COR-L47 (cell line): ENCODE data around the gene PLCB1.

Source experiments
- DNase-seq: peaks from one replicate; lab custom pipeline; 2025; lab: John Stamatoyannopoulos, UW

PLCB1 gene

GRCh38 chr20:8212286-8212685 is 80.2 kb downstream of the PLCB1 start:
- no peak for DNase-seq

GRCh38 chr20:8213270-8213669 is 81.2 kb downstream of the PLCB1 start:
- no peak for DNase-seq

GRCh38 chr20:8213831-8214587 is 81.9 kb downstream of the PLCB1 start:
- DNase-seq, result no peak

- peak; percentile 21 for DNase-seq
These were observed 83.3 kb downstream of the PLCB1 start for GRCh38 chr20:8215361-8215781.

- no peak for DNase-seq
These were observed 84.5 kb downstream of the PLCB1 start for GRCh38 chr20:8216375-8217200.

DNA sequence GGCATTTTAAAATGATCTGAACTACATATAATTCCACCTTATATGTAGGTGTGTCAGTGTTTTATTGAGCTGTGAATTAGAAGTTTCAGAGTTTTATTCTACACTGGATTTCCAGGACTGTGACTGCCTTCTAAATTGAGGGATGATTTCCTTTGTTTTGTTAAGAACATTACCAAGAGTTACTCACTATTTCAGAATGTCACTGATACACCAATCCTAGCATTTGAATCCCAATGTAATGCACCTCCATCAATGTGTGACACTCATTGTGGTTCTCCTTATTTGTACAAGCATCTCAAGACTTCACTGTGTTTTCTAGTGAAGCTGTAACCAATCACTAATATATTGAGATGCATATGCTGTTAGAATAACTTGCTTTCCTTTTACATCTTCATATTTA is 86.8 kb downstream of the PLCB1 start:
- DNase-seq, result no peak

DNA sequence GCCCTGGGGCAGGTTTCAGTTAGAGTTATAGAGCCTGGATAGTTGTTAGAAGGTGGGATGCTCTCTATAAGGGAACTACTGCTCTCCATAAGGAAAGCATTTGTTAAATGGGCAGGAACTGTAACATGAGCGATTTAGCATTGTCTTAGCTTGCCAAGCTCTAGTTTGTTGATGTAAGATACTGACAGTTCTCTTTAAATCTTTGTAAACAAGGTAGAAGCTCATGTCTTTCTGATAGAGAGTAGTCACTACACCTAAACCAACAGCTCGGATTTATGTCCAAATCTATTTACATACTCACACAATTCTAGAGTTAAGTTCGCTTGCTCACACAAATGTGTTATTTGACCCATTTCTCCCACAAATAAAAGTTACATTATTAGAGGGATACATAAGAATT is 87.3 kb downstream of the PLCB1 start:
- DNase-seq, result no peak

DNA sequence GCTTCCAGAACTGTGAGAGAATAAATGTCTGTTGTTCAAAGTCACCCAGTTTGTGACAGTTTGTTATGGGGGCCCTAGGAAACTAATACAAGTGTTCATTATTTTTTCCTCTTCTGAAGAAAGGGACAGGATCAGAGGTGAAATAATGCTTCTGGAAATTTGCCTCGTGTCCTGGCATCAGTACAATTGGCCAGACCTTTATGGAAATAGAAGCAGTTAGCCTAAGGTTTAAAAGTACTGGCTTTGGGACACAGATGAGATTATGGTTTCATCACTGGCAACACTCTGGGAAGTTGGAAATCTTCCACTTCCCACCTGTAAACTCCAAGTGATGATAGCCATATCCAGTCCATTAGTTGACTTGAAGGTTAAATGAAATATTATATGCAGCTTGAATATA is 88.7 kb downstream of the PLCB1 start:
- DNase-seq, result no peak

GRCh38 chr20:8221887-8222419 is 89.9 kb downstream of the PLCB1 start:
- no peak for DNase-seq

- DNase-seq, result no peak
These were observed 91.2 kb downstream of the PLCB1 start for GRCh38 chr20:8223091-8223870.

- no peak for DNase-seq
These were observed 93.6 kb downstream of the PLCB1 start for GRCh38 chr20:8225658-8226057.

DNA sequence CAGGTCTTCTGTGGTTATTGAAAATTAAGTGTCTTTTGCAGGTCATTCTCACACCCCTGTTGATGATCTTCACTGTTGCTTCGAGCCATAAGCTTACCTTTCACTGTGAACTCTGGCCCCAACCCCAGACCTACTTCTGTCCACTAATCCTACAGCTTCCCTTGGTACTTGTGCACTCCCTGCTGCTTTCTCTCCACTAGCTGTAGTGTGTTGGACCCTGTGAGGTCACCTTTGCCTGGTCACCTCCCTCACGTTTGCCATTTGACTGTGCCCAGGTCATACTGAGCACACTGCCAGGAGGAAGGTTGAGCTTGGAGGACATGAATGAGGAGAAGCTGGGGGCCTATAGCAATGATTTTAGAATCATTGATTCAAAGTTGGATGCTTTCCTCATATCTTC is 94.0 kb downstream of the PLCB1 start:
- DNase-seq, result no peak

DNA sequence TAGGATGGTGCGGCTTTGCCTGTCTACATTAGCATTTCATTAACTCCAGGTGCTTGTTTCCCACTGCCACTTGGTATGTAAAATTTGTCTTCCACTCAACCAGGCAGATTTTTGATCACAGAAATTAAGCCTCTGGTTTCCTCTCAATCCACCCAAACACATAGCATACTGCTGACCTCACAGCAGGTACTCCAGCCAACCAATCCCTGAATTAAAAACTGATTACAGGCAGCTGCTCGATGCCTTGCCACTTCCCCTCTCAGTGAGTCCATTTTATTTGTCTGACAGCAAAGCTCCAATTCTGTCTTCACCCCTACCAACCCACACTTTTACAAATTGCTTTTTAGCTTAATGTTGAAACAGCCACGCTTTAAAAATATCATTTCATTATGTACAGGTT is 95.2 kb downstream of the PLCB1 start:
- no peak for DNase-seq

GRCh38 chr20:8228315-8228714 is 96.2 kb downstream of the PLCB1 start:
- no peak for DNase-seq

GRCh38 chr20:8229090-8229489 is 97.0 kb downstream of the PLCB1 start:
- no peak for DNase-seq

GRCh38 chr20:8231038-8231437 is 99.0 kb downstream of the PLCB1 start:
- no peak for DNase-seq

DNA sequence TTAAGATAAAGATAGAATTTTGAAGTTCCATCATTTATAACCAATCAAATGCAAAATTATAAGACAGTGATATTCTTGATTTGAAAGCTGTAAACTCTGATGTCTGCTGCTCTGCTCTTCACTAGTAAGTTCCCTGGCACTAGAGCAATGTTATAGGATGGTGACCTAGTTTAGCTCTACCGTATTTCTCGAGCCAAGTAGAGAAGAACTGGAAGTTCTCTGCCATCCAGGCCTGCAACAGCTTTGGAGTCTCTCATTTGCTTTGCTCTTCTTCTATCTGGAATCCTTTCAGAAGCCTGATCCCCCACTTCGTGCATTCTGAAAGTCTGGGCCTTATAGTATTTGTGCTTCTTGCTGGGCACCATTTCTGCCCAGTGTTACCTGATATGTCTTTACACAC is 100.3 kb downstream of the PLCB1 start:
- no peak for DNase-seq

GRCh38 chr20:8234580-8234979 is 102.5 kb downstream of the PLCB1 start:
- no peak for DNase-seq

DNA sequence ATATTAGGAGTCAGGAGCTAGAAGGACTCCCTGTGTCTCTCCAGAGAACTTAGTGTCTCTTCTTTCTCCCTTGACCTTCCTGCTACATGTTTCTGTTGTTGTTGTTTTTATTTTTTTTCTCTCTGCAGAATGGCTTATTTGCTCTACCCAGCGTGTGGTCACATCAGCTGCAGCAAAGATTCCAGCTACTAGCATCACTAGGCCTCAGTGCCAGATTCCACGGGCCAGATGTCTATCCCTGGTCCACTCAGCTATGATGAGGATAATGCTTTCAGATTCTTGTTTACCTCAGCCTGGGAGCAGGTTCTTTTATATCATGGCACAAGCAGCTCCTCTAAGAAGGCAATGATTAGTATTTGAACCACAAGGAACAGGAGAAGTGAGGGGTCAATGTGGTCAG is 110.0 kb downstream of the PLCB1 start:
- no peak for DNase-seq

DNA sequence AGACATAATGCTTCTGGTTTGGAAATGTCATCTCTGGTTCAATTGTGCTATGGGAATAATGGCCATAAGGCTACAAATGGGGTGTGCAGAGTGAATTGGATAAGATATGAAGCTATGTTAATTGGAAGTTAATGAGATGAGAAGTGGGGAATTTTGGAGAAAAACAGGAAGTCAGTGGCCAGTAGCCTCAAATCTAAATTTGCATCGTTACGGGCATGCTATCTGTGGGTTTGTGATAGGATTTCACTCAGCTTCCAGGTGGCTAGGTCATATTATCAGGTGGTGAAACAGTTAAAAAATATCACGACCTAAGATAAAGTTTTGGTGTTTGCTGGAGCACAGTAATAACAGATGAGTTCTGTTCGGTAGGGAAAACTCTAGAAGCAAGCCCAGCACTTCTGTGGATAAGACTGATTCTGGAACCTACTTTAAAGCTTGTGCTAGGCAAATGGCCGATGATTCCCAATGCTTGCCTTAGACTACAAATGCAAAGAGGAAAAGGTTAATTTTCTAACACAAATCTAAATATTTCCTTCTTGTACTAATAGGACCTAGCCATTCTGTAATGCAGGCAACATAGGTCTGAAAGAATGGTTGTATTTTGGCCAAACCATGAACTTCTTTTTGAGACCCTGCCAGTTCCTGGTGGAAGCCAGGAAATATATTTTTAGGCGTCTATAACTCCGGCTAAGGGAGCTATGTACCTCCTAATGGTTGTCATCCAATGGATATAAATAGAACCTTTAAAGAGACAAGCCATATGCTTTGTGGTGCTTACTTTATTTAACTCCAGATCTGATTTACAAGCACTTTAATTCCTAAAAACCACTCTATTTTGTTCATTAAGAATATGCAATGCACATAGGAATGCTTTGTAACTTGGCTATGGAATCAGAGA is 111.0 kb downstream of the PLCB1 start:
- no peak for DNase-seq

DNA sequence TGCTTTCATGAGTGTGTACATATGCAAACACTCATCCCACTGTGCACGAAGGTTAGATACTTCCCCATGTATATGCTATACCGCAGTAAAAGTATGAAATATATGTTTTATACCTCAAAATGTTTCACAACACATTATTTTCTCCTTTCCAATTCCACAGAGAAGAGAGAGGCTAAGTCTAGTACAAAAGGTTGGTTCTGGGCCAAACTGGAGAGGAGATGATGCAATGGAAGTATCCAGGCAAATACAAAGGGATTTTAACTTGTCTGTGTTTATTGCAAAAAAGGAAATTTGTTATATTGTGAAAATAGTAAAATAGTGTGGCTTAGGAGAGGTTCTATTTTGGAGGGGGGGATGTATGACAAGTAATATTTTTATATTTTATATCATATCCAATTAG is 112.6 kb downstream of the PLCB1 start:
- no peak for DNase-seq
